ENCODE data around the gene NGB.

DNA sequence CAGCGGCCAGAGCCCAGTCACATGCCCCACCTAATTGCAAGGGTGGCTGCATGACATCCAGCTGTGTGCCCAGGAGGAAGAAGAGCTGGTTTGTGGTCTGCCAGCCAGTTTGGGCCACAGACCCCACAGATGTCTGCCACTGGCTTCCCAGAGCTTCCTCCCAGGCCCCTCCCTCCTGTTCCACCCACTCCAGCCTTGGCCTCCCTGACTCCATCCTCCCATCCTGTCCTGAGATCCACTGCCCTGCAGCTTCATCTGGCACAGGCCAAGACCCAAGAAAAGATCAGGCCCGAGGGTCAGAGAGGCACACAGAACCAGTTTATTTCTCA is 5.9 kb downstream of the NGB start:
- TF ChIP-seq, protein P1, sequence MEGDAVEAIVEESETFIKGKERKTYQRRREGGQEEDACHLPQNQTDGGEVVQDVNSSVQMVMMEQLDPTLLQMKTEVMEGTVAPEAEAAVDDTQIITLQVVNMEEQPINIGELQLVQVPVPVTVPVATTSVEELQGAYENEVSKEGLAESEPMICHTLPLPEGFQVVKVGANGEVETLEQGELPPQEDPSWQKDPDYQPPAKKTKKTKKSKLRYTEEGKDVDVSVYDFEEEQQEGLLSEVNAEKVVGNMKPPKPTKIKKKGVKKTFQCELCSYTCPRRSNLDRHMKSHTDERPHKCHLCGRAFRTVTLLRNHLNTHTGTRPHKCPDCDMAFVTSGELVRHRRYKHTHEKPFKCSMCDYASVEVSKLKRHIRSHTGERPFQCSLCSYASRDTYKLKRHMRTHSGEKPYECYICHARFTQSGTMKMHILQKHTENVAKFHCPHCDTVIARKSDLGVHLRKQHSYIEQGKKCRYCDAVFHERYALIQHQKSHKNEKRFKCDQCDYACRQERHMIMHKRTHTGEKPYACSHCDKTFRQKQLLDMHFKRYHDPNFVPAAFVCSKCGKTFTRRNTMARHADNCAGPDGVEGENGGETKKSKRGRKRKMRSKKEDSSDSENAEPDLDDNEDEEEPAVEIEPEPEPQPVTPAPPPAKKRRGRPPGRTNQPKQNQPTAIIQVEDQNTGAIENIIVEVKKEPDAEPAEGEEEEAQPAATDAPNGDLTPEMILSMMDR (IDR thresholded peaks at IDR 0.05): no peak
- TF ChIP-seq POLR2AphosphoS5 (IDR thresholded peaks at IDR 0.05): no peak
- no peak for TF ChIP-seq POLR2A (IDR thresholded peaks at IDR 0.05)

Data from sigmoid colon (tissue), 4 donors.